ENCODE data around the gene QSOX2.

Gene QSOX2

DNA sequence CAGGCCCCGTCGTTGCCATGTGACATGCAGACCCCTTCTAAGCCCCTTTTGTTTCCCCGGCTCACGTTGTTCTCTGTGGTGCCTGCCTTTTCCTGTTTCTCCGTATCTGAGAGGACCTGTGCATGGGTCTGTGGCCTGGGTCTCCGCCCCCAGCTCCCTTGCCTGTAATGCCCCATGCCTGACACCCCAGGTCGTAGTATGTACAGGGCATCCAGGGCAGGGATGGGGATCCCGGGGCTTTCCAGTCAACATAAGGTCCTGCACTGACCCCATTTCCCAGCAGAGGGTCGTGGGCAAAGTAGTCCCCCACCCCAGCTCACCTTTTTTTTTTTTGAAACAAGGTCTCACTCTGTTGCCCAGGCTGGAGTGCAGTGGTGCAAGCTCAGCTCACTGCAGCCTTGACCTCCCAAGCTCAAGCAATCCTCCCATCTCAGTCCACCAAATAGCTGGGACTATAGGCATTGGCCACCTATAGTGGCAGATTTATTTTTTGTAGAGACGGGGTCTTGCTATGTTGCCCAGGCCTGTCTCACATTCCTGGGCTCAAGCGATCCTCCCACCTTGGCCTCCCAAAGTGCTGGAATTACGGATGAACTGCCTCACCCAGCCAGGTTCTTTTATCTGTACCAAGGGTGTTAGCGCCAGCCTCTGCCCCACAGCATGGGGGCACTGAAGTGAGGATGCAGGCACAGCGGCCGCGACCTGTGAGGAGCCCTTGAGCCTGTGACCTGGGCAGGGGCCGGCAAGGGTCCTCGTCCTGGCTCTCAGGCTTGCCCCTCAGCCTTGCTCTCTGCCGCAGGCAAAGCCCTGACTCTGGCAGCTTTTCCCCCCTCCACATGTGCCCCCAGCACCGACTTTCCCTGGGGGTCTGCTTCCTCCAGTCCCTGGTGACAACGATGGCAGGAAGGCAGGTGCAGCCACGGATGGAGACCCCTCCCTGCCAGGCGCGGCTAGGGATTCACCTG is 19.1 kb upstream of the QSOX2 start:
- no peak for DNase-seq

DNA sequence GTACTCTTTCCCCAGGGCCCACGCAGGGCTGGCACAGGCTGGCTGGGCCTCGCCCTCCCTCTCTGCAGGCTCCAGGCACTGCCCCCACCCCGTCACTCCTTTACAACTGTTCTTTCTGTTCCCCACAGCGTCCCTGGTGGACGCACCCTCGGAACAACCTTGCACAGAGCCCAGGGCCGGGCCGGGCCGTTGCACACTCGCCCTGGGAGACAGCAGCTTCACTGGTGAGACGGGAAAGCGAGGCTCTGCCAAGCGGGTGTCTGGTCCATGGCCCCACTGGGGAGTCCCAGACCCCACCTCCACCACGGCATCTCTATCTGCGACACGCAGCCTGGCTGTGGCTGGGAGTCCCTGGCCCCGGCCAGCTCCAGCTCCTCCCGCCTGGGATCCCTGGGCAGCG is 18.4 kb upstream of the QSOX2 start:
- DNase-seq: no peak

DNA sequence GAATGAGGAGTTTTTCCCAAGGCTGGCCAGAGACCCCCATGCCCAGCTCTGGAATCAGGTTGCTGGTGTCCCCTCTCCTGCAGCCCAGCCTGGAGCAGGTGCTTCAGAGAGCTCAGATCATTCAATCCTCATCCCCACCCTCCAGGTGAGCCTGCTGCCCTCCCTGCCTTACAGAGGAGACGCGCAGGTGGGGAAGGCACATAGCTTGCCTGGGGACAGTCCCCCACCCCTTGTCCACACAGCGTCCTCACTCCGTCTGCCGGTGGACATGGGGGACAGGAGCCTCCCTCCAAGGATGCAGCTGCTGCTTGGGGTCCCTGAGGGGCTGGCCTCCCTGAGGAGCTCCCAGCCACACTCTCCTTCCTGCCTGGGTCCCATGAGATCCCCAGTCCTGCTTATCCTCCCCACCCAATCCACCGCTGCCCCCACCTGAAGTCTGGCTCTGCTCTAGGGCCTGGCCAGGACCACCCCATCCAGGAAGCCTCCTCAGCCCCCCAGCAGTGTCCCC is 17.1 kb upstream of the QSOX2 start:
- no peak for DNase-seq

DNA sequence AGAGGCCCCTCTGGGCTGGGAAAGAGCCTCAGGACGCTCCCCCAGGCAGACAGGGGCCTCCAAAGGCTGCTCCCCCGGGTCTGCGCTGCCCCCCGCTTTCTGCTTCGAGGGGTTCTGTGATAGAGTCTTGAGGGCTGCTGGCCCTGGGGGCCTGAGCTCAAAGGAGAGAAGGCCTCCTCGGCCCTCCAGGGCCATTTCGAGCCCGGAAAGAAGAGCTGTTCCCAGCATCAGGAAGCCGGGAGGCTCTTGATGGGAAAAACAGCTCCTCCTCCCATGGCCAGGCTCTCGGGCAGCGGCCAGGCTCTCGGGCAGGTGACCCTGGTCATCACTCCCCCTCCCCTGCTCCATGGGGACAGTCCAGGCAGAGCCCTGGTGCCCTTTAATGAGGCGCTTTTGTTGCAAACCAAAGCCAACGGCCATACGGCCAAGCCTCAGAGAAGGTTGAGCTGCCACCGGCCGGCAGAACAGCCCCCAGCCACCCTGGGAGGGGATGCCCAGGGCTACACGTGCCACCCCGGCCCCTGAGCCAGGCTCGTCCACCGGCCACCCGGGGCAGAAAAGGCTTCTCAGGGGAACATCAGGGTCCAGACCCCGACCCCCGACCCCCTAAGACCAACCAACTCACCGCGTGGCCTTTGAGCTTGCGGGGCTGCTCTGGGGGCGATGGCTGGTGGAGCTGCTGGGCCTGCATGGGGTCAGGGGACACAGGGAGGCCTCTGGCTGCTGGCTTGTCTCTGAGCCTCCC is 16.2 kb upstream of the QSOX2 start:
- DNase-seq: no peak

DNA sequence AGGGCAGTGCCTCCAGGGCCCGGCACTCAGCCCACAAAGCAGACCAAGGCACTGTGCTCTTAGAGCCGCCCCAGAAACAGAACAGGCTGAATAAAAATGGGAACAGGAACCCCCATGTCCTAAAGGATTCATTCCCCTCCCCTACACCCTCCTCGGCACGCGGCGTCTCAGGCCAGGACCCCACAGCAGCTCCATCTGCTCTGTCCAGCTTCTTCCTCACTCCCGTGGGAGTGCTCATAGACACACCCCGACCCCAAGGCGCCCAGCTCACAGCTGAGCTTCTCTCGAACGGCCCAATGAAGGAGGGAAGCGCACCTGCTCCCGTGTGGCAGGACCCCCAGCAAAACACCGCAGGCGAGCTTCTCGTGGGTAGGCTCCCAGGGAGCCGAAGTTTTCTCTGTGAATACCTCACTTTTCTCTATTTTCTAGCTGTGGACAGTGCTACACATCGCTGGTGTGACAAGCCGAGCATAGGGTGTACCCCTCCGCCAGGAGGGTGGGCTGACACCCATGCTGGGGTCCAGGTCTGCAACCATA is 15.4 kb upstream of the QSOX2 start:
- no peak for DNase-seq

DNA sequence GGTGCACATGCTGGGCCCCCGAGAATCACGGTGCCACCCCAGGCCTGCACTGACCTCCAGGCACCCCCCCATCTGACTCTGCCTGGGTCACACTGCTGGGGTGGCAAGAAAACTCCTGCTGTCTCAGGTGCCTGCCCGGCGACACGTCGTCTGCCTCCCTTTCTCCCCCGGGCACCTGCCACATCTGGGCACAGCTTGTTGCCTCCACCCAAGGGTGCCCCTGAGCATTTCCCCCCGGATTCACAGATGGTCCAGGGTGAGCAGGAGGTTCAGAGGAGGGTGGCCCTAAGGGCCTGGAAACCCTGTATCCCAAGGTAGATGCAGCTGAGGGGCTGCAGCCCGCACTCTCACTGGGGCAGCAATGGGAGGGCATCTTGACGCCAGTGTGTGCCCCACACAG is 14.9 kb upstream of the QSOX2 start:
- no peak for DNase-seq

DNA sequence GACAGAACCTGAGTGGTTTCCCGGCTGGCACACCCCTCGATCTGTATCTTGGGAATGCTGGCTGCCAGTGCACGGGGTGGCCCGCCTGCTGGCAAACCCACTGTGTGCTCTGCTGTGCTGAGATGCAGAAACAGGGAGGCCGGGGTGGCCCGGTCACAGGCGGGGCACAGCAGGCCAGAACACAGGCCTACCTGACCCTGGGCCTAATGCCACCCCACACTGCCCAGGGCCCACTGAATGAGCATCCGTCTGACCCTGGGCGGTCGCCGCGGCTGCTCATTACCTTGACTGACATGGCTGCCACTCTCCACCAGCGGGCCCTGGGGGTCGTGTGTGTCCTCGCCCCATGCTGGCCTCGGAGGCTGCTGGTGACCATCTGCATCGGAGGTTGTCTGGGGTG is 14.2 kb upstream of the QSOX2 start:
- DNase-seq: no peak

DNA sequence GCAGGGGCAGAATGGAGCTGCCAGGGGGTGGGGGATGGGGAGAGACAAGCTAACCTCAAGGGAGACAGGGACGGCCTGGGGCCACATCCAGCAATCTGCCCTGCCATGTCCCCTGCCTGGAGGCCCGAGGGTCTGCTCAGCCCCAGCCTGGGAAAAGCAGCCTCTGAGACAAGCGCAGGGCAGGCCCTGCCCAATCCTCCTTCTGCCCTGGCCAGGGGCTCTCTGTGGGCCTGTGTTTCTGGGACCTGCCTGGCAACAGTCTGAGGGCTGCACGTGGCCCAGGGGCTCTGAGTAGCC is 13.9 kb upstream of the QSOX2 start:
- DNase-seq: no peak

DNA sequence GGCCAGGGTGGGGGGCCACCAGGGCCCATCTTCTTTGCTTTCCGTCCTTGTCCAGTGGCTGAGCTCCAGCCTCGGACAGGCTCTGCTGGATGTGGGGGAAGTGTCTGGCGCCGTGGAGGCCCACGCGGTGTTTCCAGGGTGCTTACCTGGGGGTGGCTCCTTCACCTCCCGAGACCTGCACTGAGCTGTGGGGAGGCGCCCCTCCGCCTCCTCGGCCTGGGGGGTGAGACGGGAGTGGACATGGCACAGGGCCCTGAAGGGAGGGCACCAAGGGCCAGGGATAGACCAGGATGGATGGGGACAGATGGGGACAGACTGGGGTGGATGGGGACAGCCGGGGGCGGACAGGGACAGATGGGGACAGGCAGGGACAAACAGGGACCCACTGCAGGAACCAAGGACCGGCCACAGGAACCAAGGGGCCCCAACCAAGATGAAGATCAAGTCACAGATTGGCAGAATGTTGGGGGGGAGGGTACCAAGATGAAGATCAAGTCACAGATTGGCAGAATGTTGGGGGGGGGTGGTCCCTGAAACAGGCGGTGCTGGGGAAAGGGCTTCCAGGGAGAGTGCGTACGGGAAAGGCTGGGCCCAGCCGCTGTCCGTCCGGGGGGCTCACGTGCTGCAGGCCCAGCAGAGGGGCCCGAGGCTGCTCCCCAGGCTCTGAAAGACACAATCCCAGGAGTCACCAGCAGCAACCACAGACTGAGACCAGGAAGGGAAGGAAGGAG is 13.3 kb upstream of the QSOX2 start:
- no peak for DNase-seq

DNA sequence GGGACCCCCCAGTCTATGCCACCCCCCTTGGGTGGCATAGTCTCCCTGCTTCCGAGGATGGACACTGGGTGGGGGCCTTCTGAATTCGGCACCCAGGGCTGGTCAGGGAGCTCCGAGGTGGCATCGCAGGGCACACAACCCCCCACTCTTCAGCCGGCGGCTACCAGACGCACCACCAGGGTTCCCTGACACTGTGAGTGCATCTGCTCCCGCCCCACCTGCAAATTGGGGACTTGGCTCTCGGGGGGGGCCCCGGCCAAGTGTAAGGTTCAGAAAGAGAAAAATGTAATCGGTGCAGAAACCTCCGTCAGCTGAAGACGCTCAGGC is 12.7 kb upstream of the QSOX2 start:
- DNase-seq: no peak

DNA sequence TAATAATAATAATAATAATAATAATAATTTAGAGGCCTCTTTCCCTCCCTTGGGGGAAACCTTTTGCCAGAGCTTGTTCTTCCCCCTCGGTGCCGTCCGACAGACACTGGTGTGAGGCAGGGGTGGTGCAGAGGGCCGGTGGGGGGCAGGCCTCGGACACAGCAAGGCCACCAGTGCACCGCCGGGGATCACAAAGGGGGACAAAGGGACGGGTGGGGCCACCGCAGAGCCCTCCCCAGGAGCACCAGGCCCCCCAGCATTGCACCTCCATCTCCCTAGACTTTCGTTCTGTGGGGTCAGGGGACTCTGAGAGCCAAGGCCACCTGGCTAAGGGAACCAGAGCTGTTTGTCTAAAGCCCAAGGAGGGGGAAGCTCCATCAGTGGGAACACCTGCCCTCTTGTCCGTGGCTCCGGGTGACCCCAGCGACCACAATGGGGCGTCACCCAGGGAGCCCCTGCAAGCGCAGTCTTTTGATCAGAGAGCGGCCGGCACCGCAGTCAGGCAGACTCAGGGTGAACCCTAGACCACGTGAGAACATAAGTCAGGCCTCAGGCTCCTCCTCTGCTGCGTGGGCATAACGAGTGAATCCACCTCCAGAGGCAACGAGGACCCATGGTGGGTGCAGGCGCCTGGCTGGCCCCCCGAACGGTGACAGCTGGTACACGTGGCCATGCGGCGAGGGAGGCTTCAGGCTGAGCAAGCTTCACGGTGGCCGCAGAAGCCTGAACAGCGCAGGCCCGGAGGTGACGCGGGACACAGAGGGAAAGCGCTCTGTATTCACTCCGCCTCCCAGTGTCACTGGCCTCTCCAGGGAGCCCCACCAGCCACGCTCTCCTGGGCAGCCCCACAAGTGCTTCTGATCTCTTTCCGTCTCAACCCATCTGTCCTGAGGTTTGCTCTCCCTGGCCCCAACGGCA is 12.0 kb upstream of the QSOX2 start:
- DNase-seq: no peak

DNA sequence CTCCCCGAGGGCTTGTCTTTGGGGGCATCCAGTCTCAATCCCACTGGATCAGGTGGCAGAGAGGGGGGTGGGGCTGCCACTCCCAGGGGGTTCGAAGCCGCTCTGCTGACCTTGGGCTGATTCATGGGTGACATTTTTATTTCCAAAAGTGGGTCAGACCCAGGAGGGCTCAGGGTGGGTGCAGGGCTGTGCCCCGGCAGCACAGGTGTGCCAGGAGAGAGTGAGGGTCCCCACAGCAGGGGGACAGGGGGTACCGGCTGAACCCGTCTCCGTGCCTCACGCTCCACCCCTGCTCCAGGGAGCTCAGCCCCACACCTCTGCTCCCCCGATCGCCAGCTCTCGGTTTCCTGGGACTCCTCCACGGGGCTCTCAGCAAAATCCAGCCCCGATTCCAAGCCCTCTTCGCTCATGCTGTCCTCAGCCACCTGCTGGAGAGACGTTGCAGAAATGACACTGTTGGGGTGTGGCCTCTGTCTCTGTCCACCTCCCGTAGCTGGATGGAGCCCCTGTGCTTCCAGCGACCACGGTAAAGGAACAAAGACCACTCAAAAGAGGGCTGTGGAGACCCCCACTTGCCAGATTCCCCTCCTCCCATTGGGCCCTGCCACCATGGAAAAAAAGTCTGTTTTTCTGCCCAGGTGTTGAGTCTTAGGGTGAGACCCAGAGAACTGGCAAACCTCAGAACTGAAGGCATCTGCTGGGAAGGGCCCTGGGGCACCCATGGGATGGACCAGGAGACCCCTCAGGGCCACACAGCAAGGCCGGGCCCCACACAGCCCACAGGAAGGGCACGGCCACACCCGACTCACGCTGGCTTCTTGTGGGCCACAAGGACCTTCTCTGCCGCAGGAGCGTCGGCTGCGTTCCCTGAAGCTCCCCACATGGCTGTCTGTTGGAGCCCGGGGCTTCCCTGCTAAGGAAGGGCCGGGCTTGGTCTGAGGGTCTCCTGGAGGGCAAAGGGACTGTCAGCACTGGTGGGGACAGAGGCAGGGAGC is 10.6 kb upstream of the QSOX2 start:
- no peak for DNase-seq

DNA sequence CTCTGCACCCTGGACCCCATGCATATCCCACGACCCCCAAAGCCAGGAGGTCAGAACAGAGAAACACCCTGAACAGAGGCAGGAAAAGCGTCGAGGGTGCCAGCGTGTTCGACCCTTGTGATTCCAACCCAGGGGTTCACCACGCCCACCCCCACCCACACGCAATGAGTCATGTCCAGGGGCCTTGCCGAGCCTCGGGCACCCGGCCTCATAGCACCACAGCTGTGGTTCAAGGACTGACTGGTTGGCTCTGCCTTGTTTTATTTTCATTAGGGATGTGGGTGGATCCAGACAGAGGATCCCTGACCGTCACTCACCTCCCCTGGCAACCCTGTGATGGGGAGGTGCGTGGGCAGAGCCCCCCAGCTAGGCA is 9.5 kb upstream of the QSOX2 start:
- no peak for DNase-seq

DNA sequence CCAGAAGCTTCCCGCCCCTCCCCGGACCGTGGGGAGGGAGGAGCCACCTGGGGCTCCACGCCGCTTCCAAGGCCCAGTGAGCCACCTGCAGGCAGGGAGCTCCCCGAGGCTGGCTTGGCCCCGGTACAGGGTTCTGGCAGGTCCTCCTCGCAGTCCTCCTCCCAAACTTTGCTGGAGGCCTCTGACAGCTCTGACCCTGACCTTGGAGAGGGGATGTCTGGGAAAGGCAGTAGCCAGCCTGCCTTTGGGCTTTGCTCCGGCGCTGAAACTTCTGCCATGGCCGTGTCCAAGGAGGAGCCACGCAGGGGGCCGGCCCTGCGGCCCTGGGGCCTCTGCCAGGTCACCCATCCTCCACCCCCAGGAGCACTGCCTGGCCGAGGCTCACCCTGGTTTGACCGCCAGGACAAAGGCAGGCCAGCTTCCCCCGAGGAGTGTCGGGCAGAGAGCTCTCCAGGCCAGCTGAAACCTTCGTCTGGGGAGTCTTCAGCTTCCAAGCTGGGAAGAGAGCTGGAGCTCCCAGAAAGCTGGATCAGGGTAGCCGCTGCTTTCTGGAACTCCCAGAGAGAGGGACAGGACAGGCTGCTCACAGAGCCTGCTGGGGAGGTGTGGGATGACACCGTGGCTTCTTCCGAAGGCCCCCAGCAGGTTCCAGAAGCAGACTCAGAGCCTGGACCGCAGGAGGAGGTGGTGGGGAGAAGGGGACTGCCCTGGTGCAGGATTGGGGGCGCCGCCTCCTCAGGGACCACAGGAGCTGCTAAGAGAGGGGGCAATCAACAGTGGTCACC is 9.0 kb upstream of the QSOX2 start:
- no peak for DNase-seq

DNA sequence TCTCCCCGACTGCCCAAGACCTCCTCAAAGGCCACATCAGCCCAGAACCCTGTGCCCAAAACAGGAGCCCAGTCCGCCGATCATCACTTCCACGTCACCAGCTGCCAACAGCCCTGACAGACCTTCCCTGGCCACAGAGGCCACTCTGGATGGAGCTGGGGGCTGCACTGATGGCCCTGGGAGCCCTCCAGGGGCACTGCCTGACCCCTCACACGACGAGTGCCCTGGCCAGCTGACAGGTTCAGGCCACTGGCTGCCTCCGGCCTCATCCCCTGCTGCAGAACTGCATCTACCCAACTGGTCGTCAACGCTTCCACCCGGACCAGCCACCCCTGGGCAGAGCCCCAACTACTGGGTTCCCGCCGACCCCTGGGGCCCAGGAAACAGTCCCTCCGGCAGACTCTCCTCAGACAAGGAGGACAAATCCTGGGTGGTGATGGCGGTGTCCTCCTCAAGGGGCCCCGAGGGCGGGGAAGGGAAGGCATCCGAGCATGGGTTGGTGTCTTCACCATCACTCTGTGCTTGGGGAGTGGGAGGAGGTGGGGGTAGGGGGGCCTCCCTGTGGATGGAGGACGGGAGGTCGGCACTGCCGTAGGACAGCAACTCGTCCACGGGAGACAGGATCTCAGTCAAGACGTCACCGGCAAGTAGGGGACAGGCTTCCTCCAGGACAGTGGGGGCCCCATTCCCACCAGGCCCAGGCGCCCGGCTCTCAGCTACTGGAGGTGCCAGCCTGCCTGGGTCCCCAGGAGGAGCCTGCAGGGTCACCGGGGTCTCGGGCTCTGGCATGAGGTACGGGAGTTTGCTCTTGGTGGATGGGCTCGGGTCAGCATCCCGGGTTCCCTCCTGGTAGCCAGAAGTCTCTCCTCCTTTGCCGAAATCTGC is 7.9 kb upstream of the QSOX2 start:
- no peak for DNase-seq

DNA sequence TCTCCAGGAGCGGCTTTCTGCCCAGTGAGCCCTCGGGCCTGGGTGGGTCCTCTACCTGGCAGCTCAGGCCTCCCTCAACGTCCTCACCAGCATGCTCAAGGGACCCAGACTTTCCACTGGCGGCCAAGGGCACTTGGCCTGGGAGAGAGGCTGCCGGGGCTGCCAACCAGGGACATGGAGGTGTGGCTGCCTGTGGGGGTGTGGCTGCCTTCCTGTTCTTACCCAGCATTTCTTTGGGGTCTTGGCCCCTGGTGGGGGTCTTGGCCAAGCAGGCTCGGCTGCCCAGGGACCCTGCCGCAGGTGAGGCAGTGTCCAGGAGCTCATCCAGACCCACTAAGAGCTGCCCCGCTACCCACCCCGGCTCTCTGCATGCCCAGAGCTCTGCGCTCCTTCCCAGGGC is 7.2 kb upstream of the QSOX2 start:
- no peak for DNase-seq

DNA sequence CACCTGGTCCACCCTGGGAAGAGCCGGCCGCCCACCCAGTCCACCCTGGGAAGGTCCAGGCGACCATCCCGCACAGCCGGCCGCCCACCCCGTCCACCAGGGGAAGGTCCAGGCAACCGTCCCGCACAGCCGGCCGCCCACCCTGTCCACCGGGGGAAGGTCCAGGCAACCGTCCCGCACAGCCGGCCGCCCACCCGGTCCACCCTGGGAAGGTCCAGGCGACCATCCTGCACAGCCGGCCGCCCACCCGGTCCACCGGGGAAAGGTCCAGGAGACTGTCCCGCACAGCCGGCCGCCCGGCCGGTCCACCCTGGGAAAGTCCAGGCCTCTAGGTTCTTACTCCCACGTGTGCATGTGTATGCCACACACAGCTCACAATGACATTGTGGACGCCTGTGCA is 6.7 kb upstream of the QSOX2 start:
- DNase-seq: no peak

DNA sequence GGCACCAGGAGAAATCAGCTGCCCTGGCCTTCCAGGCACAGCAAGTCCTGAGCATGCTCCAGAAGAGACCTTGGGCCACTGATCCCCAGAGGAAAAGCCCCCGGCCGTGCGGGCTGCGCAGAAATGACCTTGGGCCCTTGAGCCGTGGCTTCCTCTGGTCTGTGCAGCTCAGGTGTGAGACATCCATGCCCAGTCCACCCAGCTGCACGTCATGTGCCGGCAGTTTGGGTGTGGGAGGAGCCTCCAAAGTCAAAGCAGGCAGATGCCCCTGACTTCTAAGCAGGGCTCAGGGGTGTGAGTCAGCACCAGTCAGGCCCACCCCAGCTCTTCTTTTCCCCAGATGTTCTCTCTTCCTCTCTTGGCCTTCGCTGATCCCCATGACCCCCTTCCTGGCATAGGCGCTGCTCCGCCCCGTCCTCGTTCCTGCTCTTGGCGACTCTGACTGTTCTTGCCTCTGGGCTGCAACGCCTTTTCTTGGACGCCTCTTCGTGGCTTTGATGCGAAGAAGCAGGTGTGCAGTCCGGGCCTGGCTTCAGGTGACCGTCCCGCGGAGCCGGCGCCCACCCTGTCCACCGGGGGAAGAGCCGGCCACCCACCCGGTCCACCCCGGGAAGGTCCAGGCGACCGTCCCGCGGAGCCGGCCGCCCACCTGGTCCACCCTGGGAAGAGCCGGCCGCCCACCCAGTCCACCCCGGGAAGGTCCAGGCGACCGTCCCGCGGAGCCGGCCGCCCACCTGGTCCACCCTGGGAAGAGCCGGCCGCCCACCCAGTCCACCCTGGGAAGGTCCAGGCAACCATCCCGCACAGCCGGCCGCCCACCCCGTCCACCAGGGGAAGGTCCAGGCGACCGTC is 5.9 kb upstream of the QSOX2 start:
- no peak for DNase-seq
